ENCODE measurements around the gene TRMT2A. TPM values are rescaled to one million over a fixed set of nuclear protein-coding genes. Genes with fewer than 3 reads are reported as not detected.

TRMT2A gene
- total RNA-seq, 2 experiments from 2014 or later, result 97.5 to 118 TPM

GRCh38 chr22:20076627-20077172, 40.3 kb downstream of the TRMT2A start:
- no peak for DNase-seq (ENCODE audit: low spot score)
- POLR2A ChIA-PET, result no interaction called here
- H3K9me3 ChIP-seq (ENCODE audit: low read length), result no peaks in the 10 kb centered on the region
- H3K79me2 ChIP-seq (ENCODE audit: insufficient read depth, low read depth, low read length), result peaks cover 14% of the 10 kb centered on the region
- TF ChIP-seq EZH2phosphoT487 (IDR thresholded peaks at IDR 0.05; ENCODE audit: borderline replicate concordance, low read depth, low read length), result no peak
- TF ChIP-seq CTCF (conservative IDR thresholded peaks at IDR 0.05; ENCODE audit: low read length), result no peak
- no peaks in the 10 kb centered on the region for H4K20me1 ChIP-seq (ENCODE audit: insufficient read depth, low read length)
- no peaks in the 10 kb centered on the region for H3K36me3 ChIP-seq (ENCODE audit: insufficient read depth, low read length)
- no peaks in the 10 kb centered on the region for H3K9me2 ChIP-seq (ENCODE audit: insufficient read depth, low read length)
- no peak overlapping the region for H3K4me3 ChIP-seq (ENCODE audit: low read depth, low read length, poor library complexity, severe bottlenecking)
- CTCF ChIA-PET (ENCODE audit: unreplicated experiment), result no interaction called here
- BruUV-seq (replicated peaks), result no TSS peak
- intact Hi-C loops (cut with micrococcal nuclease; ENCODE audit: unreplicated experiment), result no loop called here
- H2AFZ ChIP-seq (ENCODE audit: low read length), result no peak overlapping the region
- H3K4me2 ChIP-seq (ENCODE audit: low read length), result no peak overlapping the region
- peaks cover 18% of the 10 kb centered on the region for H3K4me1 ChIP-seq (ENCODE audit: insufficient read depth, low read length, poor library complexity, severe bottlenecking)
- no peak overlapping the region for H3K27ac ChIP-seq (ENCODE audit: low read depth, low read length, poor library complexity, severe bottlenecking)

- Histone ChIP-seq H3K9me3 (ENCODE audit: low read length) (no peaks in the 10 kb centered on the region), H3K36me3 (ENCODE audit: insufficient read depth, low read length) (no peaks in the 10 kb centered on the region), H3K4me3 (ENCODE audit: low read depth, low read length, poor library complexity, severe bottlenecking) (no peak overlapping the region), H3K79me2 (ENCODE audit: insufficient read depth, low read depth, low read length) (no peaks in the 10 kb centered on the region), H2AFZ (ENCODE audit: low read length) (no peak overlapping the region), H4K20me1 (ENCODE audit: insufficient read depth, low read length) (no peaks in the 10 kb centered on the region), H3K9me2 (ENCODE audit: insufficient read depth, low read length) (no peaks in the 10 kb centered on the region), H3K4me1 (ENCODE audit: insufficient read depth, low read length, poor library complexity, severe bottlenecking) (no peaks in the 10 kb centered on the region), H3K4me2 (ENCODE audit: low read length) (no peak overlapping the region), H3K27ac (ENCODE audit: low read depth, low read length, poor library complexity, severe bottlenecking) (no peak overlapping the region)
- ChIA-PET CTCF (ENCODE audit: unreplicated experiment) (no interaction called here), POLR2A (interaction anchor here (1.0 kb wide), 1 partner anchor 12 kb away, joined by 3 read pairs; no protein-coding TSS in a partner anchor)
- no peak for DNase-seq (ENCODE audit: low spot score)
- intact Hi-C loops (cut with micrococcal nuclease; ENCODE audit: unreplicated experiment), result no loop called here
- BruUV-seq (replicated peaks), result no TSS peak
- TF ChIP-seq CTCF (conservative IDR thresholded peaks at IDR 0.05; ENCODE audit: low read length), result no peak
- no peak for TF ChIP-seq EZH2phosphoT487 (IDR thresholded peaks at IDR 0.05; ENCODE audit: borderline replicate concordance, low read depth, low read length)
Measured at GRCh38 chr22:20071524-20071972, 45.5 kb downstream of the TRMT2A start.

GRCh38 chr22:20069331-20070042, 47.5 kb downstream of the TRMT2A start:
- Histone ChIP-seq H3K36me3 (ENCODE audit: insufficient read depth, low read length) (no peaks in the 10 kb centered on the region), H3K4me2 (ENCODE audit: low read length) (no peak overlapping the region), H2AFZ (ENCODE audit: low read length) (no peak overlapping the region), H3K4me1 (ENCODE audit: insufficient read depth, low read length, poor library complexity, severe bottlenecking) (no peaks in the 10 kb centered on the region), H3K4me3 (ENCODE audit: low read depth, low read length, poor library complexity, severe bottlenecking) (no peak overlapping the region), H3K27ac (ENCODE audit: low read depth, low read length, poor library complexity, severe bottlenecking) (no peak overlapping the region), H3K9me2 (ENCODE audit: insufficient read depth, low read length) (no peaks in the 10 kb centered on the region), H3K9me3 (ENCODE audit: low read length) (no peaks in the 10 kb centered on the region), H4K20me1 (ENCODE audit: insufficient read depth, low read length) (no peaks in the 10 kb centered on the region), H3K79me2 (ENCODE audit: insufficient read depth, low read depth, low read length) (no peaks in the 10 kb centered on the region)
- TF ChIP-seq EZH2phosphoT487 (IDR thresholded peaks at IDR 0.05; ENCODE audit: borderline replicate concordance, low read depth, low read length) (no peak), CTCF (conservative IDR thresholded peaks at IDR 0.05; ENCODE audit: low read length) (no peak)
- intact Hi-C loops (cut with micrococcal nuclease; ENCODE audit: unreplicated experiment), result no loop called here
- CTCF ChIA-PET (ENCODE audit: unreplicated experiment), result no interaction called here
- POLR2A ChIA-PET, result interaction anchor here (0.6 kb wide), 1 partner anchor 30 kb away, joined by 4 read pairs; no protein-coding TSS in a partner anchor
- no peak for DNase-seq (ENCODE audit: low spot score)
- BruUV-seq (replicated peaks), result no TSS peak

All from OCI-LY7 (cell line).